BLaER1 treated with 17β-estradiol and CSF1 and Interleukin-3, amounts not matched to agents 10 nM and 100 nM (cell line): ENCODE results near the gene USH2A.

Experiments
- H3K27ac ChIP-seq, 11 experiments: shearing (Covaris generic); formaldehyde crosslinking; 2 replicates each; pipeline ENCODE4 v1.8.1; 2022
- H3K27me3 ChIP-seq, 11 experiments: shearing (Covaris generic); formaldehyde crosslinking; 2 replicates each; pipeline ENCODE4 v1.8.1; 2022
- H3K36me3 ChIP-seq, 11 experiments: shearing (Covaris generic); formaldehyde crosslinking; 2 replicates each; pipeline ENCODE4 v1.8.1; 2022
- H3K4me1 ChIP-seq, 10 experiments: shearing (Covaris generic); formaldehyde crosslinking; 2 replicates each; pipeline ENCODE4 v1.8.1; 2022
- H3K4me2 ChIP-seq, 11 experiments: shearing (Covaris generic); formaldehyde crosslinking; 2 replicates each; pipeline ENCODE4 v1.8.1; 2022
- H3K4me3 ChIP-seq, 10 experiments: shearing (Covaris generic); formaldehyde crosslinking; 2 replicates each; pipeline ENCODE4 v1.8.1; 2022
- H3K9ac ChIP-seq, 11 experiments: shearing (Covaris generic); formaldehyde crosslinking; 2 replicates each; pipeline ENCODE4 v1.8.1; 2022
- H3K9me3 ChIP-seq, 11 experiments: shearing (Covaris generic); formaldehyde crosslinking; replicated peaks in 1 of 11; 2 replicates each; pipeline ENCODE4 v1.8.1; 2022
- H4K20me1 ChIP-seq, 11 experiments: shearing (Covaris generic); formaldehyde crosslinking; 2 replicates each; pipeline ENCODE4 v1.8.1; 2022
- Cebpa-rat ChIP-seq, 11 experiments: shearing (Covaris generic); IDR thresholded peaks; 2 replicates each; pipeline ENCODE4 v1.8.1; 2022

The USH2A gene

GRCh38 chr1:216142921-216143320, 280.3 kb downstream of the USH2A start:
- no peak overlapping the region for H3K4me2 ChIP-seq
- H3K4me1 ChIP-seq: peaks cover 0 to 6% (median 0%) of the 10 kb centered on the region in 10 experiments; a peak in 2 of 20 replicates
- no peaks in the 10 kb centered on the region for H3K27me3 ChIP-seq
- no peaks in the 10 kb centered on the region for H3K36me3 ChIP-seq
- no peak for TF ChIP-seq Cebpa-rat (IDR thresholded peaks at IDR 0.05)
- no peak overlapping the region for H3K27ac ChIP-seq
- H3K4me3 ChIP-seq: no peak overlapping the region
- H3K9me3 ChIP-seq: no peaks in the 10 kb centered on the region
- H4K20me1 ChIP-seq: no peaks in the 10 kb centered on the region
- no peak overlapping the region for H3K9ac ChIP-seq

GRCh38 chr1:216140730-216141524, 282.3 kb downstream of the USH2A start:
- Histone ChIP-seq H3K27ac (no peak overlapping the region), H4K20me1 (no peaks in the 10 kb centered on the region), H3K4me3 (no peak overlapping the region), H3K9ac (no peak overlapping the region), H3K27me3 (no peaks in the 10 kb centered on the region), H3K36me3 (no peaks in the 10 kb centered on the region), H3K9me3 (no peaks in the 10 kb centered on the region), H3K4me1 (peaks cover 0 to 6% (median 0%) of the 10 kb centered on the region in 10 experiments; a peak in 2 of 20 replicates), H3K4me2 (no peak overlapping the region)
- TF ChIP-seq Cebpa-rat (IDR thresholded peaks at IDR 0.05): 0 out of 22 replicates have a peak, but pooled peaks of 1 of the 11 experiments have one; percentile 26

GRCh38 chr1:216124192-216124781, 299.0 kb downstream of the USH2A start:
- no peaks in the 10 kb centered on the region for H3K36me3 ChIP-seq
- H3K9me3 ChIP-seq: no peaks in the 10 kb centered on the region
- no peak overlapping the region for H3K4me3 ChIP-seq
- H3K27ac ChIP-seq: no peak overlapping the region
- H3K4me2 ChIP-seq: no peak overlapping the region
- H3K9ac ChIP-seq: no peak overlapping the region
- H3K27me3 ChIP-seq: no peaks in the 10 kb centered on the region
- no peak for TF ChIP-seq Cebpa-rat (IDR thresholded peaks at IDR 0.05)
- no peaks in the 10 kb centered on the region for H3K4me1 ChIP-seq
- H4K20me1 ChIP-seq: no peaks in the 10 kb centered on the region

- H3K9ac ChIP-seq: no peak overlapping the region
- H3K27ac ChIP-seq: no peak overlapping the region
- no peaks in the 10 kb centered on the region for H4K20me1 ChIP-seq
- no peaks in the 10 kb centered on the region for H3K9me3 ChIP-seq
- no peaks in the 10 kb centered on the region for H3K4me1 ChIP-seq
- H3K36me3 ChIP-seq: no peaks in the 10 kb centered on the region
- no peak overlapping the region for H3K4me2 ChIP-seq
- H3K4me3 ChIP-seq: no peak overlapping the region
- TF ChIP-seq Cebpa-rat (IDR thresholded peaks at IDR 0.05): no peak
- no peaks in the 10 kb centered on the region for H3K27me3 ChIP-seq
Observed at GRCh38 chr1:216123446-216124191, 299.6 kb downstream of the USH2A start.

- Histone ChIP-seq H3K4me1 (peaks cover 0 to under 1% (median 0%) of the 10 kb centered on the region in 10 experiments; a peak in 1 of 20 replicates), H3K4me2 (no peak overlapping the region), H3K27me3 (no peaks in the 10 kb centered on the region), H3K9ac (no peak overlapping the region), H3K27ac (no peak overlapping the region), H3K4me3 (no peak overlapping the region), H4K20me1 (no peaks in the 10 kb centered on the region), H3K9me3 (no peaks in the 10 kb centered on the region), H3K36me3 (no peaks in the 10 kb centered on the region)
- no peak for TF ChIP-seq Cebpa-rat (IDR thresholded peaks at IDR 0.05)
Observed at GRCh38 chr1:216119600-216119999, 303.6 kb downstream of the USH2A start.

GRCh38 chr1:216114180-216114579, 309.1 kb downstream of the USH2A start:
- H3K36me3 ChIP-seq: no peaks in the 10 kb centered on the region
- H3K9me3 ChIP-seq: no peaks in the 10 kb centered on the region
- H4K20me1 ChIP-seq: no peaks in the 10 kb centered on the region
- peaks cover 0 to 17% (median 0%) of the 10 kb centered on the region in 10 experiments; a peak in 10 of 20 replicates for H3K4me1 ChIP-seq
- no peak for TF ChIP-seq Cebpa-rat (IDR thresholded peaks at IDR 0.05)
- no peak overlapping the region for H3K9ac ChIP-seq
- H3K4me3 ChIP-seq: no peak overlapping the region
- no peak overlapping the region for H3K27ac ChIP-seq
- no peaks in the 10 kb centered on the region for H3K27me3 ChIP-seq
- H3K4me2 ChIP-seq: no peak overlapping the region

- H3K27me3 ChIP-seq: no peaks in the 10 kb centered on the region
- no peak overlapping the region for H3K4me3 ChIP-seq
- no peaks in the 10 kb centered on the region for H4K20me1 ChIP-seq
- TF ChIP-seq Cebpa-rat (IDR thresholded peaks at IDR 0.05): no peak
- no peaks in the 10 kb centered on the region for H3K36me3 ChIP-seq
- H3K4me1 ChIP-seq: peaks cover 0 to 17% (median 0%) of the 10 kb centered on the region in 10 experiments; a peak in 10 of 20 replicates
- no peaks in the 10 kb centered on the region for H3K9me3 ChIP-seq
- H3K9ac ChIP-seq: no peak overlapping the region
- peak overlapping the region in 6 of 11 experiments; percentile 10 to 54 (median 25); a peak in 8 of 22 replicates for H3K4me2 ChIP-seq
- peak overlapping the region in 2 of 11 experiments; percentile 18 to 26; a peak in 3 of 22 replicates for H3K27ac ChIP-seq
Observed at GRCh38 chr1:216113181-216113580, 310.1 kb downstream of the USH2A start.

GRCh38 chr1:216111842-216112241, 311.4 kb downstream of the USH2A start:
- Histone ChIP-seq H3K36me3 (no peaks in the 10 kb centered on the region), H3K27ac (no peak overlapping the region), H3K4me3 (no peak overlapping the region), H4K20me1 (no peaks in the 10 kb centered on the region), H3K4me1 (peaks cover 0 to 17% (median 0%) of the 10 kb centered on the region in 10 experiments; a peak in 10 of 20 replicates), H3K4me2 (no peak overlapping the region), H3K9me3 (no peaks in the 10 kb centered on the region), H3K9ac (no peak overlapping the region), H3K27me3 (no peaks in the 10 kb centered on the region)
- no peak for TF ChIP-seq Cebpa-rat (IDR thresholded peaks at IDR 0.05)

GRCh38 chr1:216095400-216095799, 327.8 kb downstream of the USH2A start:
- Histone ChIP-seq H3K9ac (no peak overlapping the region), H3K4me2 (no peak overlapping the region), H3K36me3 (no peaks in the 10 kb centered on the region), H3K4me3 (no peak overlapping the region), H3K9me3 (no peaks in the 10 kb centered on the region), H3K27ac (no peak overlapping the region), H4K20me1 (no peaks in the 10 kb centered on the region), H3K4me1 (no peaks in the 10 kb centered on the region), H3K27me3 (no peaks in the 10 kb centered on the region)
- no peak for TF ChIP-seq Cebpa-rat (IDR thresholded peaks at IDR 0.05)
